GM18861 (cell line): ENCODE data around the gene DPEP2.
"Not testable (repeated sequence)": the region's sequence is repeated elsewhere in the genome, so short reads cannot be mapped to it uniquely, and the experiment has no call there.

Experiments
- ATAC-seq: cut with Tn5 transposase; IDR thresholded peaks from one replicate; pipeline ENCODE4 v1.9.1; 2021; ENCODE audit not compliant: unreplicated experiment

Gene DPEP2

DNA sequence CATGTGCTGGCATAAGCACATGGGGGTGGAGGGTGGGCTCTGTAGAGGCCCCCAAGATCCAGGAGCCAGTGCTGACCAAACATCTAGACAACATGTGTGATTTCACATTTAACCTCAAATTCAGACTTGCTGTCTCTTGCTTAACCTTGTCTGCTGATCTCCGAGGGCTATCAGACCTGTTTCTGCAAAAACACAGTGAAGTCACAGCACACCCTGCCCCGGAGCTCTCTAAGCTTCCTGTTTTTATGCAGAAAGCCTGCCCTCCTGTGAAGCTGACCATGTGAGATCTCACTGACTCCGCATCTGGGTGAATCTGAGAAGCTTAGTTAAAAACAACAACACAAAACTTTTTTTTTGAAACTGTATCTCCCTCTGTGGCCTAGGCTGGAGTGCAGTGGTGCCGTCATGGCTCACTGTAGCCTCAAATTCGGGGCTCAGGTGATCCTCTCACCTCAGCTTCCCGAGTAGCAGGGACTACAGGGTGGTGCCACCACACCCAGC lies 6.6 kb upstream of the DPEP2 start:
- no peak for ATAC-seq

GRCh38 chr16:68005211-68005610 lies 5.9 kb upstream of the DPEP2 start:
- no peak for ATAC-seq

DNA sequence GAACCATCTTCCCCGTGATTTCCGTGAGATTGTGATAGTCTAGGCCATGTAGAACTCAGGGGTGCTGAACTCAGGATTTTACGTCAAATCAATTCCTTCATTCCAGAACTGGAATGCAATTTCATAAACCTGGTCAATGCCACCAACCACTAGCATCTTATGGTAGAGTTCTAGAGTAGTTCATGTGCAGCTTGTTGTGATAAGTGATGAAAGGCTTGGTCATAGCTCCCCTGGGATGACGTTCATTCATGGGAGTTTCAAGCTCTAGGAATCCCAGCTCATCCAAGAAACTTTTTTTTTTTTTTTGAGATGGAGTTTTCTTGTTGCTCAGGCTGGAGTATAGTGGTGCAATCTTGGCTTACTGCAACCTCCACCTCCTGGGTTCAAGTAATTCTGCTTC lies 3.7 kb upstream of the DPEP2 start:
- ATAC-seq = no peak

DNA sequence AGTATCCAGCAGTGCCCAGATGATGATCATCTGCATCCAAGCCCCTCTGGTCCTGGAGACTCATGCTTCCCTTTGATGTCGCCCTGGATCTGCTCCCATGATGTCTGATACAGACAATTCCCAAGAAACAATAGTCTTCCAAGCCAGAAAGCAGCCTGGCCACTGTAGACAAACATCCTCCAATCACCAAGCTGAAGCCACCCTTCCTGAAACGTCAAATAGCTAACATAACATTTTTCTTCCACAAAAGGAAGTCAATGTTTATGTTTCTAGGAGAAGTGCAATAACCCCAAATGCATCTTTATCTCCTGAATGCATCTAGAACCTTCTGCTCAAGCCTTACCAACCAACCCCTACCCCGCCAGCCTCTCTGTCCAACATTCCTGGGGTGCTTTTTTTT lies 1.2 kb upstream of the DPEP2 start:
- ATAC-seq = no peak

DNA sequence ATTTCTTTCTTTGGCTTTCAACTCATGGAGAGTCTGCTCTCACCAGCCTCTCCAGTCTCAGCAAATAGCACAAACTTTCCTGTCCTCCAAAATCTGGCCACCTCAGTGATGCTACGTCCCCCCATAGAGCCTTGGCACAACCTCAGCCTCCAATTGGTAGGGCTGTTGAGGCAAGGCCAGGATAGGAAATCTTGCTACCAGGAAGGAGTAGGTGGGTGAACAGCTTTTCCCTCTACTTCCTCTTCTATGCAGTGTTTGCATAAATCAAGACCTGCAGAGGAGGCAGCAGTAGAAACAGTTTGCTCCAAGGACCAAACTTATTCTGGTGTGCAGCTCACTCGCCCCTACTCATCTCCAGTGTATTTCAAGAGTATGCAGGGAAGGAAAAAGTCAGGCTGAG lies 701 bp upstream of the DPEP2 start:
- no peak for ATAC-seq

GRCh38 chr16:67998231-67998778 lies 979 bp downstream of the DPEP2 start:
- not testable (repeated sequence) for ATAC-seq

DNA sequence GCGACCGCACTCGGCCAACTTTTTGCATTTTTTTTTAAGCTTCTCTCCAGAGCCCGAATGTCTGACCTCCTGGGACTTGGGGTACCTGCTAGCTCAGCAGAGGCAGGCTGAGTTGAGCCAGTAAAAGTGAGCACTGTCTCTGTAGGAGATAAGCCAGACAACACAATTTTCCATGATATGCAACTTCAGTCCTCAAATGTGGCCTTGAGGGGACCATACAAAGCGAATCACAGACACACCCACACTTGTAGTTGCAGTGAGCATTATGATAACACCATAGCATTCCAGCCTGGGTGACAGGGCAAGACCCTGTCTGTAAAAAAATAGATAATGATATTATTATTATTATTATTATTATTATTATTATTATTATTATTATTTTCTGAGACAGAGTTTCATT lies 2.6 kb downstream of the DPEP2 start:
- no peak for ATAC-seq

GRCh38 chr16:67995423-67995822 lies 3.9 kb downstream of the DPEP2 start:
- ATAC-seq = no peak

GRCh38 chr16:67994040-67994408 lies 5.3 kb downstream of the DPEP2 start:
- not testable (repeated sequence) for ATAC-seq

DNA sequence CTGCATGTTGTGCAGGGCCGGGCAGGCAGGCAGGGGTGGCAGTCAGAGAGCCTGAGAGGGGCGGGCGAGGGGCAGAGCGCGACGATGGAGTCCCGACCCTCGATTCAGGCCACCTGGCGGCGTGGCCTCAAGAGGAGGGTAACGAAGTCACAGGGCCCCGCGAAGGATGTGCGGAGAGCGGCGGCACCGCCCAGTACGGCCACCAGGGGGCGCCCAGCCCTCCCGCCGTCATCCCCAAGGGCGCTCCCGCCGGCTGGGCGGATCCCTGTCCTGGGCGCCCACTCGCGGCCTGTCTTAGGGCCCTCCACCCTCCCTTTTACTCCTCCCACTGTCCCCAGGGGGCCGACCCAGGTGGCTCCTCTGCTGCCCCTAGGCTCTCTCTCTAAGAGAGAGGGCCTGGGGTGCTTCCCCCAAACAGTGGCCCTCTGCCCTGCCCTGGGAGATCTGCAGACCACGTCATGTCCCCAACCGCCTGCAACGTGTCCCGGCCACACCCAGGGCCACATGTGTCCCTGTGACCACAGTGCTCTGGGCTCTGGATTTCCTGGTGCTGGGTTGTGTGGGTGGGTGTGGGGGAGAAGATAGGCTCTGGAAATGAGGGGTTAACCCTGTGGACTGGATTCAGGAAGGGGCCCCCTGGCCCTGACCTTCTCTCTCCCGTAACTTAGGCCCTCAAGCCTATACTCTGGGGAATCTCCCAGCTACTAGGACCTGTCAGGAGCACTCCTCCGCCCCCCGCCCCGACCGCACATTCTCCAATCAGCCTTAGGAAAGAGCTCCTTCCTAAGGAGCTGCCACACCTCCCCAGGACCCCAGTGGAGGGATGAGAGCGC lies 5.9 kb downstream of the DPEP2 start:
- ATAC-seq = peak; percentile 57

GRCh38 chr16:67992661-67993206 lies 6.5 kb downstream of the DPEP2 start:
- ATAC-seq = no peak

- no peak for ATAC-seq
Observed at GRCh38 chr16:67990018-67990386, 9.3 kb downstream of the DPEP2 start.

- no peak for ATAC-seq
Observed at GRCh38 chr16:67989322-67990017, 9.8 kb downstream of the DPEP2 start.

DNA sequence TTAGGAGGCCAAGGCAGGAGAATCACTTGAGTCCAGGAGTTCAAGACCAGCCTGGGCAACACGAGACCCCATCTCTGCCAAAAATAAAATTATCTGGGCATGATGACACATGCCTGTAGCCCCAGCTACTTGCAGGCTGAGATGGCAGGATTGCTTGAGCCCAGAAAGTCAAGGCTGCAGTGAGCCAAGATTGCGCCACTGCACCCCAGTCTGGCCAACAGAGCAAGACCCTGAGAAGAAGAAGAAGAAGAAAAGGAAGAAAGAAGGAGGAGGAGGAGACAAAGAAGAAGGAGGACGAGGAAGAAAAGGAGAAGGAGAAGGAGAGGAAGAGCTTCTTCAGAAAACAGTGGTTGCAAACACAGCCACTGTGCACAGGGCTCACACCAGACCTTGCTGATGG lies 10.6 kb downstream of the DPEP2 start:
- ATAC-seq = no peak

- ATAC-seq = no peak
Observed at GRCh38 chr16:67987460-67988160, 11.7 kb downstream of the DPEP2 start.

- no peak for ATAC-seq
Observed at GRCh38 chr16:67986949-67987348, 12.3 kb downstream of the DPEP2 start.

DNA sequence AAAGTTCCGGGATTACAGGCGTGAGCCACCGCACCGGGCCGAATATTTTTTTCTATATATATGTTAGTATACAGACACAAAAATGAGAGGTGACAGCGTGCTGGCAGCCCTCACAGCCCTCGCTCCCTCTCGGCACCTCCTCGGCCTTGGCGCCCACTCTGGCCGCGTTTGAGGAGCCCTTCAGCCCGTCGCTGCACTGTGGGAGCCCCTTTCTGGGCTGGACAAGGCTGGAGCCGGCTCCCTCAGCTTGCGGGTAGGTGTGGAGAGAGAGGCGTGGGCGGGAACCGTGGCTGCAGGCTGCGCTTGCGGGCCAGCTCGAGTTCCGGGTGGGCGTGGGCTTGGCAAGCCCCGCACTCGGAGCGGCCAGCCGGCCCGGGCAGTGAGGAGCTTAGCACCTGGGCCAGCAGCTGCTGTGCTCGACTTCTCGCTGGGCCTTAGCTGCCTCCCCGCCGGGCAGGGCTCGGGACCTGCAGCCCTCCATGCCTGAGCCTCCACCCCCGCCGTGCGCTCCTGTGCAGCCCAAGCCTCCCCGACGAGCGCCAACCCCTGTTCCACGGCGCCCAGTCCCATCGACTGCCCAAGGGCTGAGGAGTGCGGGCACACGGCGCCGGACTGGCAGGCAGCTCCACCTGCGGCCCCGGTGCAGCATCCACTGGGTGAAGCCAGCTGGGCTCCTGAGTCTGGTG lies 17.1 kb downstream of the DPEP2 start:
- no peak for ATAC-seq

GRCh38 chr16:67979955-67980678 lies 19.2 kb downstream of the DPEP2 start, which contains the start of gene DPEP3:
DPEP3 (minus strand) TSS chr16:67980499; CDS start chr16:67980380, 119 bp downstream.
- ATAC-seq = no peak

- ATAC-seq = no peak
Observed at GRCh38 chr16:67977469-67978227, 21.6 kb downstream of the DPEP2 start.
